Natural killer cell (primary cell): ENCODE data around the gene FZR1. TPM values are rescaled to one million over a fixed set of nuclear protein-coding genes. Genes with fewer than 3 reads are reported as not detected.

Source experiments
- ATAC-seq, 3 donors: fragments of 150-1000 bp in 2 of 3; fragments of 200-7000 bp in 1 of 3; cut with Tn5 transposase; 1 replicate in 1 of 3; 2 replicates in 2 of 3; pipeline ENCODE4 v1.10.0; 2021; ENCODE audit warnings: mild to moderate bottlenecking in 2 of 3, moderate library complexity in 2 of 3
- DNase-seq, 2 donors: peaks; one replicate each; pipeline versions ENCODE4 v3.0.0 to v3.0.0-alpha.2; 2013 to 2021; ENCODE audit warnings: mixed read lengths in 1 of 2
- H3K27ac ChIP-seq: one replicate; pipeline ENCODE4 v1.5.1; 2013; ENCODE audit warnings: mild to moderate bottlenecking, low read length
- H3K27me3 ChIP-seq: one replicate; pipeline ENCODE4 v1.6.1; 2013; ENCODE audit warnings: low read length; ENCODE audit not compliant: control insufficient read depth, insufficient read depth
- H3K36me3 ChIP-seq: one replicate; pipeline ENCODE4 v1.6.1; 2013; ENCODE audit warnings: low read length; ENCODE audit not compliant: control insufficient read depth, insufficient read depth
- H3K4me1 ChIP-seq: one replicate; pipeline ENCODE4 v1.6.1; 2013; ENCODE audit warnings: low read length; ENCODE audit not compliant: control insufficient read depth, insufficient read depth
- H3K4me3 ChIP-seq: one replicate; pipeline ENCODE4 v1.5.1; 2013; ENCODE audit warnings: low read length
- H3K9me3 ChIP-seq: one replicate; pipeline ENCODE4 v1.6.1; 2013; ENCODE audit warnings: low read length; ENCODE audit not compliant: control insufficient read depth, insufficient read depth
- H3K27ac Mint-ChIP-seq, 2 donors: one replicate each; pipeline ENCODE4 v1.8.0; 2022; ENCODE audit warnings: mild to moderate bottlenecking in 2 of 2, mixed read lengths in 2 of 2, moderate library complexity in 1 of 2
- H3K27me3 Mint-ChIP-seq, 2 donors: one replicate each; pipeline ENCODE4 v1.8.0; 2022; ENCODE audit warnings: low read depth in 2 of 2, mixed read lengths in 2 of 2
- H3K36me3 Mint-ChIP-seq: one replicate; pipeline ENCODE4 v1.8.0; 2022; ENCODE audit warnings: mixed read lengths
- H3K4me1 Mint-ChIP-seq, 2 donors: one replicate each; pipeline ENCODE4 v1.8.0; 2022; ENCODE audit warnings: mixed read lengths in 2 of 2
- H3K4me3 Mint-ChIP-seq: one replicate; pipeline ENCODE4 v1.8.0; 2022; ENCODE audit warnings: mild to moderate bottlenecking, moderate library complexity, mixed read lengths
- H3K9me3 Mint-ChIP-seq, 2 donors: one replicate each; pipeline ENCODE4 v1.8.0; 2022; ENCODE audit warnings: mixed read lengths in 2 of 2
- CTCF ChIP-seq: fragments of 200-600 bp; IDR thresholded peaks from one replicate; pipeline ENCODE4 v1.8.0; 2022; ENCODE audit warnings: antibody characterized with exemption
- WGBS: methylation state at CpG from one replicate; pipeline ENCODE4 v1.1.7; 2013; ENCODE audit warnings: missing lambda C conversion rate; ENCODE audit not compliant: insufficient coverage; 5-methylcytosine and 5-hydroxymethylcytosine counted together
- intact Hi-C: fragments of 100-400 bp; cut with micrococcal nuclease; formaldehyde crosslinking; loops from one replicate; pipeline ENCODE4 v1.14.2; 2022
- total RNA-seq, 4 donors: library from RNA; stranded (reverse); fragments of 120-200 nt in 1 of 4; gene quantifications; one replicate each; pipeline versions ENCODE4 v1.2.3 to v1.2.4, GENCODE V29; 2013 to 2022

FZR1 gene
- total RNA-seq, 3 donors from 2014 or later (not counting 1 experiment from before 2014, with no cell fraction given), result 89.1 to 98.3 (median 91.4) TPM

- WGBS, result 63% methylated on average over 23 of the region's 23 CpGs
- no peaks in the 10 kb centered on the region for H3K36me3 Mint-ChIP-seq
These were observed 2.8 kb downstream of the FZR1 start for GRCh38 chr19:3508771-3509535.

GRCh38 chr19:3509566-3509989 lies 3.5 kb downstream of the FZR1 start:
- Histone ChIP-seq H3K36me3 (peaks cover 11% of the 10 kb centered on the region), H3K4me1 (peaks cover 56% of the 10 kb centered on the region), H3K27me3 (no peaks in the 10 kb centered on the region), H3K9me3 (no peaks in the 10 kb centered on the region), H3K4me3 (no peak overlapping the region), H3K27ac (no peak overlapping the region)
- no peaks in the 10 kb centered on the region for H3K27me3 Mint-ChIP-seq
- no peaks in the 10 kb centered on the region for H3K36me3 Mint-ChIP-seq
- peak overlapping the region; percentile 79 for H3K4me3 Mint-ChIP-seq
- DNase-seq (no peak), ATAC-seq (no peak)
- H3K4me1 Mint-ChIP-seq, result peaks cover 39 to 54% of the 10 kb centered on the region in 2 donors
- no peak for TF ChIP-seq CTCF
- H3K27ac Mint-ChIP-seq, result peak overlapping the region; percentile 83 to 87
- intact Hi-C loops, result no loop called here
- H3K9me3 Mint-ChIP-seq, result no peaks in the 10 kb centered on the region
- 67% methylated on average over 15 of the region's 15 CpGs for WGBS

More at GRCh38 chr19:3508771-3509535, 2.8 kb downstream of the FZR1 start:
- Histone ChIP-seq H3K4me1 (peaks cover 56% of the 10 kb centered on the region), H3K36me3 (peaks cover 11% of the 10 kb centered on the region), H3K27me3 (no peaks in the 10 kb centered on the region), H3K27ac (peak overlapping the region; percentile 20), H3K4me3 (no peak overlapping the region), H3K9me3 (no peaks in the 10 kb centered on the region)
- peaks cover 39 to 54% of the 10 kb centered on the region in 2 donors for H3K4me1 Mint-ChIP-seq
- no peaks in the 10 kb centered on the region for H3K9me3 Mint-ChIP-seq
- TF ChIP-seq CTCF, result no peak
- DNase-seq (no peak), ATAC-seq (no peak)
- H3K27ac Mint-ChIP-seq, result peak overlapping the region; percentile 83 to 87
- intact Hi-C loops, result no loop called here
- H3K4me3 Mint-ChIP-seq, result peak overlapping the region; percentile 79
- no peaks in the 10 kb centered on the region for H3K27me3 Mint-ChIP-seq

GRCh38 chr19:3510727-3511126 lies 4.6 kb downstream of the FZR1 start:
- Mint-ChIP-seq H3K27ac (no peak overlapping the region), H3K27me3 (no peaks in the 10 kb centered on the region), H3K36me3 (no peaks in the 10 kb centered on the region), H3K4me3 (no peak overlapping the region), H3K9me3 (no peaks in the 10 kb centered on the region), H3K4me1 (peaks cover 36 to 51% of the 10 kb centered on the region in 2 donors)
- intact Hi-C loops, result no loop called here
- peaks cover 49% of the 10 kb centered on the region for H3K4me1 ChIP-seq
- no peak overlapping the region for H3K4me3 ChIP-seq
- no peak overlapping the region for H3K27ac ChIP-seq
- H3K36me3 ChIP-seq, result peaks cover 11% of the 10 kb centered on the region
- no peaks in the 10 kb centered on the region for H3K9me3 ChIP-seq
- no peak for TF ChIP-seq CTCF
- no peaks in the 10 kb centered on the region for H3K27me3 ChIP-seq
- 92% methylated on average over 22 of the region's 22 CpGs for WGBS
- DNase-seq (no peak), ATAC-seq (no peak)
